ENCODE measurements around the gene ALPP. TPM values are rescaled to one million over a fixed set of nuclear protein-coding genes. Genes with fewer than 3 reads are reported as not detected.

Gene ALPP
- polyA plus RNA-seq, 1 donor: 0.06 TPM

- Histone ChIP-seq H3K27ac (ENCODE audit: low read length) (no peak overlapping the region), H3K9me3 (ENCODE audit: control insufficient read depth, low read depth, low read length) (peaks cover 3% of the 10 kb centered on the region), H3K4me3 (ENCODE audit: low read length) (no peak overlapping the region), H3K27me3 (ENCODE audit: control insufficient read depth, insufficient read depth, low read length) (peaks cover 3% of the 10 kb centered on the region), H3K36me3 (ENCODE audit: control insufficient read depth, insufficient read depth, low read length) (peaks cover 3% of the 10 kb centered on the region), H3K4me1 (ENCODE audit: control insufficient read depth, insufficient read depth, low read length) (no peaks in the 10 kb centered on the region)
- DNase-seq: peak in 1 of 2 donors; percentile 32
- WGBS (ENCODE audit: insufficient coverage, low lambda C conversion rate): 67% methylated on average over 2 of the region's 17 CpGs
These were observed 37.4 kb upstream of the ALPP start for GRCh38 chr2:232341061-232341738.

- H3K4me3 ChIP-seq (ENCODE audit: low read length): no peak overlapping the region
- peaks cover 3% of the 10 kb centered on the region for H3K27me3 ChIP-seq (ENCODE audit: control insufficient read depth, insufficient read depth, low read length)
- peaks cover 3% of the 10 kb centered on the region for H3K9me3 ChIP-seq (ENCODE audit: control insufficient read depth, low read depth, low read length)
- no CpG with 5 or more reads among the region's 4 CpGs for WGBS (ENCODE audit: insufficient coverage, low lambda C conversion rate)
- H3K4me1 ChIP-seq (ENCODE audit: control insufficient read depth, insufficient read depth, low read length): no peaks in the 10 kb centered on the region
- peaks cover 2% of the 10 kb centered on the region for H3K36me3 ChIP-seq (ENCODE audit: control insufficient read depth, insufficient read depth, low read length)
- no peak overlapping the region for H3K27ac ChIP-seq (ENCODE audit: low read length)
- no peak for DNase-seq
These were observed 36.8 kb upstream of the ALPP start for GRCh38 chr2:232341739-232342126.

- DNase-seq: no peak
- H3K9me3 ChIP-seq (ENCODE audit: control insufficient read depth, low read depth, low read length): peaks cover 3% of the 10 kb centered on the region
- peaks cover 10% of the 10 kb centered on the region for H3K27me3 ChIP-seq (ENCODE audit: control insufficient read depth, insufficient read depth, low read length)
- H3K4me3 ChIP-seq (ENCODE audit: low read length): no peak overlapping the region
- no peaks in the 10 kb centered on the region for H3K4me1 ChIP-seq (ENCODE audit: control insufficient read depth, insufficient read depth, low read length)
- no peak overlapping the region for H3K27ac ChIP-seq (ENCODE audit: low read length)
- no CpG with 5 or more reads among the region's 19 CpGs for WGBS (ENCODE audit: insufficient coverage, low lambda C conversion rate)
- no peaks in the 10 kb centered on the region for H3K36me3 ChIP-seq (ENCODE audit: control insufficient read depth, insufficient read depth, low read length)
These were observed 35.7 kb upstream of the ALPP start for GRCh38 chr2:232342635-232343565.

- Histone ChIP-seq H3K36me3 (ENCODE audit: control insufficient read depth, insufficient read depth, low read length) (no peaks in the 10 kb centered on the region), H3K4me1 (ENCODE audit: control insufficient read depth, insufficient read depth, low read length) (no peaks in the 10 kb centered on the region), H3K27me3 (ENCODE audit: control insufficient read depth, insufficient read depth, low read length) (peaks cover 14% of the 10 kb centered on the region), H3K9me3 (ENCODE audit: control insufficient read depth, low read depth, low read length) (peaks cover 3% of the 10 kb centered on the region), H3K4me3 (ENCODE audit: low read length) (no peak overlapping the region), H3K27ac (ENCODE audit: low read length) (no peak overlapping the region)
- WGBS (ENCODE audit: insufficient coverage, low lambda C conversion rate): no CpG with 5 or more reads among the region's 6 CpGs
- DNase-seq: no peak
These were observed 34.7 kb upstream of the ALPP start for GRCh38 chr2:232343821-232344220.

DNA sequence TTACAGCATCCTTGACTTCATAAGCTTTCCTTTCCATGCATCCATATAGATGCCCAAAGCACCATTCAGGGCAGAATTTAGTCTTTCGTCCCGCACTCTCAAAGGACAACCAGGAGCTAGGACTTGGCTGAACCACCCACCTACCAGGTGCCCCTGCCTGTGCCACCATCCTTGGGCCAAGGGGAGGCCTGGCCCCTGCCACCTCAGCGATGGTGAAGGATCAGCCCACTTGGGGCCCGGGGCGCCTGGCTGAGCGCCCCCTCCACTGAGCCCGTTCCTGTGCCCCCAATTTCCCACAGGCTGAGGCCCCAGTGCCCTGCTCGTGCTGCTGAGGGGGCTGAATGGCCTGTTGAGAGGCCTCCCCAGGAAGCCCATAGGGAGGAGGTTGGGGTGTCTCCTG is 33.3 kb upstream of the ALPP start:
- Histone ChIP-seq H3K27me3 (ENCODE audit: control insufficient read depth, insufficient read depth, low read length) (peaks cover 28% of the 10 kb centered on the region), H3K4me1 (ENCODE audit: control insufficient read depth, insufficient read depth, low read length) (no peaks in the 10 kb centered on the region), H3K27ac (ENCODE audit: low read length) (no peak overlapping the region), H3K4me3 (ENCODE audit: low read length) (no peak overlapping the region), H3K9me3 (ENCODE audit: control insufficient read depth, low read depth, low read length) (peaks cover 3% of the 10 kb centered on the region), H3K36me3 (ENCODE audit: control insufficient read depth, insufficient read depth, low read length) (no peaks in the 10 kb centered on the region)
- DNase-seq: no peak
- WGBS (ENCODE audit: insufficient coverage, low lambda C conversion rate): no CpG with 5 or more reads among the region's 8 CpGs

GRCh38 chr2:232347369-232347768 is 31.2 kb upstream of the ALPP start:
- Histone ChIP-seq H3K4me1 (ENCODE audit: control insufficient read depth, insufficient read depth, low read length) (peaks cover 3% of the 10 kb centered on the region), H3K4me3 (ENCODE audit: low read length) (no peak overlapping the region), H3K27ac (ENCODE audit: low read length) (no peak overlapping the region), H3K27me3 (ENCODE audit: control insufficient read depth, insufficient read depth, low read length) (peaks cover 50% of the 10 kb centered on the region), H3K9me3 (ENCODE audit: control insufficient read depth, low read depth, low read length) (peaks cover 6% of the 10 kb centered on the region), H3K36me3 (ENCODE audit: control insufficient read depth, insufficient read depth, low read length) (no peaks in the 10 kb centered on the region)
- no peak for DNase-seq
- 89% methylated on average over 3 of the region's 6 CpGs for WGBS (ENCODE audit: insufficient coverage, low lambda C conversion rate)

- H3K4me3 ChIP-seq (ENCODE audit: low read length): no peak overlapping the region
- peaks cover 64% of the 10 kb centered on the region for H3K27me3 ChIP-seq (ENCODE audit: control insufficient read depth, insufficient read depth, low read length)
- H3K36me3 ChIP-seq (ENCODE audit: control insufficient read depth, insufficient read depth, low read length): no peaks in the 10 kb centered on the region
- H3K9me3 ChIP-seq (ENCODE audit: control insufficient read depth, low read depth, low read length): peaks cover 9% of the 10 kb centered on the region
- no CpG with 5 or more reads among the region's 6 CpGs for WGBS (ENCODE audit: insufficient coverage, low lambda C conversion rate)
- no peak overlapping the region for H3K27ac ChIP-seq (ENCODE audit: low read length)
- peak in 1 of 2 donors; percentile 36 for DNase-seq
- H3K4me1 ChIP-seq (ENCODE audit: control insufficient read depth, insufficient read depth, low read length): peaks cover 3% of the 10 kb centered on the region
These were observed 29.6 kb upstream of the ALPP start for GRCh38 chr2:232348936-232349335.

DNA sequence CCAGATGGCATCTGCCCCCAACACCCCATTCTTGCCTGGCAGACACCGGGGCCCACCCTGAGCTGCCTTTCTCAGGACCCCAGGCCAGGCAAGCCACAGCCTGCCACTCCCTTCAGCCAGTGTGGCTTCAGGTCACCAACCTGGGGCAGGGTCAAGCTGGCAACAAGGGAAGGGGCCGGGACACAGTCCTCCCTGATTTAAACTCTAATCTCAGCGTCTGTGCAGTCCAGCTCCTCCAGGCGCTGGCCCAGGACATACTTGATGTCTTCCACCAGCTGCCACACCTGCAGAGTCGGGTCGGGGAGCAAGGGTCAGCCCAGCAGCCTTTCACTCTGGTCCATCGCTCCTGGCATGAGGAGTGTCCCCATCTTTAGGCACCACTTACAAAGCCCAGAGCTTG is 29.0 kb upstream of the ALPP start:
- Histone ChIP-seq H3K4me1 (ENCODE audit: control insufficient read depth, insufficient read depth, low read length) (peaks cover 3% of the 10 kb centered on the region), H3K36me3 (ENCODE audit: control insufficient read depth, insufficient read depth, low read length) (no peaks in the 10 kb centered on the region), H3K27me3 (ENCODE audit: control insufficient read depth, insufficient read depth, low read length) (peaks cover 69% of the 10 kb centered on the region), H3K4me3 (ENCODE audit: low read length) (no peak overlapping the region), H3K27ac (ENCODE audit: low read length) (no peak overlapping the region), H3K9me3 (ENCODE audit: control insufficient read depth, low read depth, low read length) (peaks cover 9% of the 10 kb centered on the region)
- no peak for DNase-seq
- no CpG with 5 or more reads among the region's 7 CpGs for WGBS (ENCODE audit: insufficient coverage, low lambda C conversion rate)

DNA sequence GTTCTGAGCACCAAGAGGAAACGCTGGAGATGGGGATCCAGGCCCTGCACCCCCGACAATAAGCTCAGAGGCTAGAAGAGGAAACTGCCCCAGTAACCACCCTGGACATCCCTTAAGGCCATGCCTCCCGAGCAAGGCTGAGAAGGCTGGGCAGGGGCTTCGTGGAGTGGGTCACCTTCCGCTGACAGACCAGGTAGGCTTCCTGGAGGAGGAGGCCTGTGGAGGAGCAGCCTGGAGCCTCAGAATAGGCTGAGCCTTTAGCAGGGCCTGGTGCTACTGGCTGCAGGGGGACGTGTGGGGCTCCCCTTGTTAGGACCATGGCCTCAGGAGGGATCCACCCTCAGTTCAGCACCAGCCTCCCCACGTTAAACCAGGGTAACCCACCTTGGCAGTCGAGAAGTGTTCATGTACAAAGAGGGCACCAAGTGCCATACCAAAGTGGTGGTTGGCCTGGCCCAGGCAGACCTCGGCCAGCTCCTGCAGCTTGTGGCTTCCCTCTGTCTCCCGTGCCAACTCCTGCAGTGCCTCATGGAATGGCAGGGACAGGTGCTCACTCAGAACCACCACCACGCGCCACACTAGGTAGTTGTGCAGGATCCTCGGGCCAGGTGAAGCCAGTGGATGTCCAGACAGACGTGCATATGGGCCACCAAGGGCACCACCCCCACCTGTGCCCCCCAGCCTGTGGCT is 28.5 kb upstream of the ALPP start:
- Histone ChIP-seq H3K36me3 (ENCODE audit: control insufficient read depth, insufficient read depth, low read length) (no peaks in the 10 kb centered on the region), H3K9me3 (ENCODE audit: control insufficient read depth, low read depth, low read length) (peaks cover 9% of the 10 kb centered on the region), H3K4me1 (ENCODE audit: control insufficient read depth, insufficient read depth, low read length) (peaks cover 3% of the 10 kb centered on the region), H3K27ac (ENCODE audit: low read length) (no peak overlapping the region), H3K4me3 (ENCODE audit: low read length) (no peak overlapping the region), H3K27me3 (ENCODE audit: control insufficient read depth, insufficient read depth, low read length) (peaks cover 69% of the 10 kb centered on the region)
- no peak for DNase-seq
- WGBS (ENCODE audit: insufficient coverage, low lambda C conversion rate): no CpG with 5 or more reads among the region's 14 CpGs

Measured in large intestine (tissue), 3 donors.